Activated CD8-positive, alpha-beta T cell treated with anti-CD3 and anti-CD28 coated beads for 36 hours (primary cell): ENCODE measurements around the gene APH1B. TPM values are rescaled to one million over a fixed set of nuclear protein-coding genes. Genes with fewer than 3 reads are reported as not detected.
"Not testable (repeated sequence)": the region's sequence is repeated elsewhere in the genome, so short reads cannot be mapped to it uniquely, and the experiment has no call there.

ENCODE experiments used
- ATAC-seq: fragments of 200-7000 bp; cut with Tn5 transposase; one replicate; pipeline ENCODE4 v1.10.0; 2021; ENCODE audit warnings: mild to moderate bottlenecking, moderate library complexity
- CTCF ChIA-PET: fragments of 350-600 bp; sonication (Branson Sonifier 250); formaldehyde crosslinking; loops from one replicate; lab custom pipeline; 2021; ENCODE audit warnings: antibody characterized with exemption; lab: Charles Lee
- POLR2A ChIA-PET: fragments of 350-600 bp; sonication (Branson Sonifier 250); formaldehyde crosslinking; loops from one replicate; lab custom pipeline; 2021; ENCODE audit warnings: antibody characterized with exemption; lab: Charles Lee
- DNase-seq: peaks from one replicate; pipeline ENCODE4 v3.0.0-alpha.2; 2020
- H3K27ac Mint-ChIP-seq: one replicate; pipeline ENCODE4 v1.8.0; 2021; ENCODE audit warnings: mild to moderate bottlenecking, mixed read lengths
- H3K27me3 Mint-ChIP-seq: one replicate; pipeline ENCODE4 v1.8.0; 2021; ENCODE audit warnings: mixed read lengths
- H3K36me3 Mint-ChIP-seq: one replicate; pipeline ENCODE4 v1.8.0; 2021; ENCODE audit warnings: low read depth, mixed read lengths
- H3K4me1 Mint-ChIP-seq: one replicate; pipeline ENCODE4 v1.8.0; 2021; ENCODE audit warnings: low read depth, mixed read lengths
- H3K4me3 Mint-ChIP-seq: one replicate; pipeline ENCODE4 v1.8.0; 2021; ENCODE audit warnings: mild to moderate bottlenecking, moderate library complexity, mixed read lengths
- H3K9me3 Mint-ChIP-seq: one replicate; pipeline ENCODE4 v1.8.0; 2021; ENCODE audit warnings: mixed read lengths
- intact Hi-C: fragments of 100-400 bp; cut with micrococcal nuclease; formaldehyde crosslinking; loops from one replicate; pipeline ENCODE4 v1.10.0; 2022
- total RNA-seq, 2 experiments: library from RNA; stranded (reverse); gene quantifications; one replicate each; pipeline ENCODE4 v1.2.3, GENCODE V29; 2021
- TF ChIP-seq, protein P1 (sequence below): fragments of 200-600 bp; IDR thresholded peaks from one replicate; pipeline ENCODE4 v1.8.0; 2022; ENCODE audit warnings: antibody characterized with exemption, mild to moderate bottlenecking

Gene APH1B
- total RNA-seq, 2 experiments from 2014 or later: 7.0 to 9.7 TPM

DNA sequence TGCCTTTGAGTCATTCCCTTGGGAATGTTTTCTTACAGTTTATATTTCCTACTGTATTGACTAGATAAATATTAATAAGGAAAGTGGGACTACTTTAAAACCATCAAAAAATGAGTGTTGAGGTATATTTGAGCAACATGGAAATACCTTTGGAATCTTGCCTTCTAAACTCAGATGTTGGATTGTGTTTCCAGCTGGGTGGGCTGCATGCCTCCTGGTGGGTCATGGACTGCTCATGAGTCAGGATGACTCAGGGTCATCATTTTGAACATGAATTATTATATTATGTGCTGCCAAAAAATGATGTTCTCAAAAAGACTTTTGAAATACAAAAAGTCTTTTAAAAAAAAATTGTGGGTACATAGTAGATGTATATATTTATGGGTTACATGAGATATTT, 41.1 kb upstream of the APH1B start:
- H3K36me3 Mint-ChIP-seq: peaks cover 62% of the 10 kb centered on the region

DNA sequence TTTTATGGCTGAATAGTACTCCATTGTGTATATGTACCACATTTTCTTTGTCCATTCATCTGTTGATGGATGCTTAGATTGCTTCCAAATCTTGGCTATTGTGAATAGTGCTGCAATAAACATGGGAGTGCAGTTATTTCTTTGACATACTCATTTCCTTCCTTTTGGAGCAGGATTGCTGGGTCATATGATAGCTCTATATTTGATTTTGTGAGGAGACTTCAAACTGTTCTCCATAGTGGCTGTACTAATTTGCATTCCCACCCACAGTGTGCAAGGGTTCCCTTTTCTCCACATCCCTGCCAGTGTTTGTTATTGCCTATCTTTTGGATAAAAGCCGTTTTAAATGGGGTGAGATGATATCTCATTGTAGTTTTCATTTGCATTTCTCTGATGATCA, 40.3 kb upstream of the APH1B start:
- Mint-ChIP-seq H3K27ac (peak overlapping the region; percentile 25), H3K4me1 (peaks cover 75% of the 10 kb centered on the region), H3K36me3 (peaks cover 65% of the 10 kb centered on the region)
- ATAC-seq, H3K27me3 Mint-ChIP-seq, H3K9me3 Mint-ChIP-seq, intact Hi-C loops, DNase-seq, POLR2A ChIA-PET, H3K4me3 Mint-ChIP-seq: not testable (repeated sequence)
- CTCF ChIA-PET: interaction anchor here (1.5 kb wide), 1 partner anchor 71 kb away, joined by 5 read pairs; no protein-coding TSS in a partner anchor

More for the DNA sequence above, 41.1 kb upstream of the APH1B start:
- ATAC-seq (no peak), DNase-seq (no peak)
- TF ChIP-seq, protein P1, sequence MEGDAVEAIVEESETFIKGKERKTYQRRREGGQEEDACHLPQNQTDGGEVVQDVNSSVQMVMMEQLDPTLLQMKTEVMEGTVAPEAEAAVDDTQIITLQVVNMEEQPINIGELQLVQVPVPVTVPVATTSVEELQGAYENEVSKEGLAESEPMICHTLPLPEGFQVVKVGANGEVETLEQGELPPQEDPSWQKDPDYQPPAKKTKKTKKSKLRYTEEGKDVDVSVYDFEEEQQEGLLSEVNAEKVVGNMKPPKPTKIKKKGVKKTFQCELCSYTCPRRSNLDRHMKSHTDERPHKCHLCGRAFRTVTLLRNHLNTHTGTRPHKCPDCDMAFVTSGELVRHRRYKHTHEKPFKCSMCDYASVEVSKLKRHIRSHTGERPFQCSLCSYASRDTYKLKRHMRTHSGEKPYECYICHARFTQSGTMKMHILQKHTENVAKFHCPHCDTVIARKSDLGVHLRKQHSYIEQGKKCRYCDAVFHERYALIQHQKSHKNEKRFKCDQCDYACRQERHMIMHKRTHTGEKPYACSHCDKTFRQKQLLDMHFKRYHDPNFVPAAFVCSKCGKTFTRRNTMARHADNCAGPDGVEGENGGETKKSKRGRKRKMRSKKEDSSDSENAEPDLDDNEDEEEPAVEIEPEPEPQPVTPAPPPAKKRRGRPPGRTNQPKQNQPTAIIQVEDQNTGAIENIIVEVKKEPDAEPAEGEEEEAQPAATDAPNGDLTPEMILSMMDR: no peak
- CTCF ChIA-PET: interaction anchor here (1.5 kb wide), 1 partner anchor 70 kb away, joined by 5 read pairs; no protein-coding TSS in a partner anchor
- Mint-ChIP-seq H3K4me1 (peaks cover 76% of the 10 kb centered on the region), H3K9me3 (no peaks in the 10 kb centered on the region), H3K27me3 (no peaks in the 10 kb centered on the region), H3K27ac (no peak overlapping the region), H3K4me3 (no peak overlapping the region)
- intact Hi-C loops: no loop called here
- POLR2A ChIA-PET: no interaction called here

DNA sequence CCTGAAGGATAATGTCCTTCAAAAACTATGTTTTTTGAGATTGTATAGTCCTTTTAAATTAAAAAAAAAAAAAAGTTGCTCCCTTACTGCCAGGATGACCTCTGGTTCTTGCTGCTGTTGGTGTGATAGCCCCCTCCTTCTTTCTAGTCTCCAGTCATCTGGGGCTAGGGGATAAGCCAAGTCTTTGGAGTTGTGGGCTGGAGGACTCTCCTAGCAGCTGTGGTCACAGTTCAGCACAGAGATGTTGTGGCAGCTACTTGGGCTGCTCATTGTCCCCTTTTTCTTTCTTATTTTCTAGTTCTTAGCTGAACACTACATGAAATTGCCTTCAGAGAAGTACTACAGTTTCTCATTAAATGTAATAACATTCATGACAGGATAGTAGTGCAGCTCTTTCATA, 39.2 kb upstream of the APH1B start:
- POLR2A ChIA-PET: interaction anchor here (0.9 to 1.9 kb wide), 3 partner anchors 11 to 71 kb away, joined by 3 to 5 read pairs (median 3); no protein-coding TSS in a partner anchor

DNA sequence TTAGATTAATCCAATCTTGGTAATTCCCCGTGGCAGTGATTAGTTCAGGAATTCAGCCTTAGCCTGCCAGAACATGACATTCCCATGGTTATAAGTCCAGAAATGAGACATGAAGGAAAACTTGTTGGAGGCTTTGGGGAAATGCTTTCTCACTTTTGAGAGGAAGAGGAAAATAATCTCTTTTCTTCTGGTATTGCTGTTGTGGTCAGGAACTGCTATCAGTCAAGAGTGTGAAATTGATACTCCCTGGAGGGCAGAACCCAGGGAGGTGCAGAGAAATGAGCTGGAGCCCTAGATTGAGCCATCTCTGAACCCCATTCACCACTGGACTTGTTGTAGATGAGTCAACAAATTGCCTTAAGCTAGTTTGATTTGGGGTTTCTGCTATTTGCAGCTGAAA, 38.6 kb upstream of the APH1B start:
- Mint-ChIP-seq H3K27ac (peak overlapping the region; percentile 70), H3K4me1 (peaks cover 78% of the 10 kb centered on the region), H3K9me3 (no peaks in the 10 kb centered on the region), H3K36me3 (peaks cover 70% of the 10 kb centered on the region), H3K4me3 (no peak overlapping the region), H3K27me3 (no peaks in the 10 kb centered on the region)
- ChIA-PET CTCF (interaction anchor here (0.9 to 1.5 kb wide), 4 partner anchors 8 to 72 kb away, joined by 3 to 6 read pairs (median 4); no protein-coding TSS in a partner anchor), POLR2A (interaction anchor here (0.9 to 1.9 kb wide), 4 partner anchors 10 to 71 kb away, joined by 3 to 5 read pairs (median 4); no protein-coding TSS in a partner anchor)
- intact Hi-C loops: no loop called here
- TF ChIP-seq, protein P1: no peak
- ATAC-seq: peak; percentile 84
- peak; percentile 55 for DNase-seq

More for the DNA sequence above, 39.2 kb upstream of the APH1B start:
- peak overlapping the region; percentile 75 for H3K27ac Mint-ChIP-seq
- CTCF ChIA-PET: interaction anchor here (1.0 to 1.5 kb wide), 4 partner anchors 33 to 72 kb away, joined by 3 to 6 read pairs (median 4); no protein-coding TSS in a partner anchor
- TF ChIP-seq, protein P1: no peak
- peaks cover 78% of the 10 kb centered on the region for H3K4me1 Mint-ChIP-seq
- ATAC-seq (peak; percentile 11), DNase-seq (no peak)
- H3K4me3 Mint-ChIP-seq: no peak overlapping the region
- peaks cover 69% of the 10 kb centered on the region for H3K36me3 Mint-ChIP-seq
- H3K27me3 Mint-ChIP-seq: no peaks in the 10 kb centered on the region
- intact Hi-C loops: no loop called here
- H3K9me3 Mint-ChIP-seq: no peaks in the 10 kb centered on the region

DNA sequence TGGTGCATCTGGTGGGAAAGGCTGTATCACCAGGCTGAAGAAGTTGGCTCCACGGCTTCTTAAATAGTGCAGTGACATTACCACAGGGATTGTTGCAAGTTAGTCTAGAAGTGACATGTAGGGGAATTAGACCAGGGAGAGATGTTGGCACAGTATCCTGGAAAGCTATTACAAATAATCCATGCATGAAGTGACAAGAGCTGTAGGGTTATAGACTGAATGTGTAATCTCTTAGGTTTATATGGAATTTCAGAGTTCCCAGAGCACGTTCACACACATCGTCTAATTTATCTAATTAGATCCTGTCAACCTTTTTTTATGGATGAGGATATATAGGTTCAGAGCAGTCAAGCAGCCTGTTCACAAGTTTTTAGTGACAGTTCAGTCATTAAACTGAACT, 37.3 kb upstream of the APH1B start:
- CTCF ChIA-PET: interaction anchor here (1.7 kb wide), 1 partner anchor 8 kb away, joined by 4 read pairs; no protein-coding TSS in a partner anchor
- POLR2A ChIA-PET: interaction anchor here (0.6 to 1.9 kb wide), 3 partner anchors 9 to 27 kb away, joined by 3 to 5 read pairs (median 4); no protein-coding TSS in a partner anchor
- Mint-ChIP-seq H3K4me1 (peaks cover 78% of the 10 kb centered on the region), H3K4me3 (no peak overlapping the region), H3K27me3 (no peaks in the 10 kb centered on the region), H3K36me3 (peaks cover 70% of the 10 kb centered on the region), H3K27ac (peak overlapping the region; percentile 5), H3K9me3 (no peaks in the 10 kb centered on the region)
- ATAC-seq: no peak
- no peak for DNase-seq
- TF ChIP-seq, protein P1: no peak
- intact Hi-C loops: no loop called here
